Measurements from ENCODE around the gene ARVCF. TPM values are rescaled to one million over a fixed set of nuclear protein-coding genes. Genes with fewer than 3 reads are reported as not detected.

Gene ARVCF
- total RNA-seq, 2 experiments from 2014 or later: 1.5 to 1.6 TPM

DNA sequence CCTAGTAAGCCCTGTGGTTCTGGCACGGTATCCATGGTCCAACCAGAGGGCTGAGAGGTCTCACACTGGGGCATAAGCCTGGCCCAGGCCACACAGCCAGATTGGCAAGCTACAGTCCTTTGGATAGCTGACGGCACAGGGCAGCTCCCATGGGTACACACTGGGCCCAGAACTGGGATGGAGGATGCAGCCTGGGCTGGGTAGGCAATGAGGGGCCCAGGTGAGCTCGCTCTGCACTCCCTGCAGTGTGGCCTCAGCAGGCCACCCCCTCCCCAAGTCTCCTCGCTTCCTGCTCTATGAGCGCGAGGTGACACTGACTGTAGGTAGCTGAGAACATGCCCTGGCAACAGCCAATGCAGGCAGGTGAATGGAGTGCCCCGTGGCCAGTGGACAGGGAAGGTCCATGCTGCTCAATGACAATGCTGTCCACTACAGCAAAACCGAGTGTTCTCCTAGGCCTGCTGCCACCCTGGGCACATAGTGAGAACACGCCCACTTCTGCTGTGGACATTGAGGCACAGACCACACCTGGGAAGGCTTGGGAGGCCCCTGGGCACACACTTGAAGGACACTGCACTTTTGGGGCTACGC lies 3.8 kb downstream of the ARVCF start:
- H3K27ac Mint-ChIP-seq: no peak overlapping the region
- no peaks in the 10 kb centered on the region for H3K36me3 Mint-ChIP-seq
- peaks cover 22% of the 10 kb centered on the region for H3K27me3 Mint-ChIP-seq
- no peak overlapping the region for H3K4me3 Mint-ChIP-seq
- no peak for ATAC-seq (ENCODE audit: low read depth)
- POLR2A ChIA-PET: interaction anchor here (1.2 to 1.5 kb wide), 2 partner anchors 38 to 41 kb away, joined by 3 to 8 read pairs; no protein-coding TSS in a partner anchor
- peaks cover 12% of the 10 kb centered on the region for H3K4me1 Mint-ChIP-seq
- H3K9me3 Mint-ChIP-seq: no peaks in the 10 kb centered on the region
- no peak for DNase-seq

DNA sequence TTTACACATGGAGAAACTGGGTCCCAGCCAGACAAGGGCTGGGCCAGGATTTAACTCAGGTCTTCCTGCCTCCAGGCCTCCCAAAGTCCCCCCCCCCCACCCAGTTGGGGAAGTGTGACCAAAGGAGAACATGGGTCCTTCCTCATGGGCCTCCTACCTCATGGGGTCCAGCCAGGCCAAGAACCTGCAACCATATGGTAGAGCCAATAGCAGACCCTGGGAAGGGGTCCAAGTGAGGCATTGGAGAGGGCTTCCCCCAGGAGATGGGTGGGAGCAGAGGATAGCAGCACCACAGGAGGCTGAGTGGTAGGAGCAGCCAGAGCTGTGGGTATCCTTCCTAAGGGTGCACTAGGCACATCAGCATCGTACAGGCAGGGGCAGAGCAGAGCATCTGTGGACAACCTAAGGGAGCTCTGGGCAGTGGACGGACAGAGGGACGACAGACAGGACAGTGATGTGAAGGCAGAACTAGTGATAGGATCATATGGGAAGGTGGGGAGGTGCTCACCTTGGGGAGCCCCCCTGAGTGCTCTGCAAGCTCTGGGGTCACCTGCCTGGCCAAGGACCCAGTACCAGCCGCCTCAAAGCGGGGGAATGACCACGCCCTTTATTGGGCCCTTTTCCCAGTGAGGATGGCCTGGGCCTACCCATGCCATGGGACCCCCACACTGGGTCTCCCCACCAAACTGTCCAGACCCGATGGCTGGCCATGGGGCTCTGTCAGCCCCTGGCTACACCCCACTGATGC lies 4.5 kb downstream of the ARVCF start:
- no peak for ATAC-seq (ENCODE audit: low read depth)
- no peak overlapping the region for H3K27ac Mint-ChIP-seq
- H3K36me3 Mint-ChIP-seq: no peaks in the 10 kb centered on the region
- POLR2A ChIA-PET: interaction anchor here (1.2 to 1.5 kb wide), 2 partner anchors 38 to 41 kb away, joined by 3 to 8 read pairs; no protein-coding TSS in a partner anchor
- peaks cover 9% of the 10 kb centered on the region for H3K4me1 Mint-ChIP-seq
- H3K9me3 Mint-ChIP-seq: no peaks in the 10 kb centered on the region
- H3K4me3 Mint-ChIP-seq: no peak overlapping the region
- DNase-seq: no peak
- peaks cover 16% of the 10 kb centered on the region for H3K27me3 Mint-ChIP-seq

DNA sequence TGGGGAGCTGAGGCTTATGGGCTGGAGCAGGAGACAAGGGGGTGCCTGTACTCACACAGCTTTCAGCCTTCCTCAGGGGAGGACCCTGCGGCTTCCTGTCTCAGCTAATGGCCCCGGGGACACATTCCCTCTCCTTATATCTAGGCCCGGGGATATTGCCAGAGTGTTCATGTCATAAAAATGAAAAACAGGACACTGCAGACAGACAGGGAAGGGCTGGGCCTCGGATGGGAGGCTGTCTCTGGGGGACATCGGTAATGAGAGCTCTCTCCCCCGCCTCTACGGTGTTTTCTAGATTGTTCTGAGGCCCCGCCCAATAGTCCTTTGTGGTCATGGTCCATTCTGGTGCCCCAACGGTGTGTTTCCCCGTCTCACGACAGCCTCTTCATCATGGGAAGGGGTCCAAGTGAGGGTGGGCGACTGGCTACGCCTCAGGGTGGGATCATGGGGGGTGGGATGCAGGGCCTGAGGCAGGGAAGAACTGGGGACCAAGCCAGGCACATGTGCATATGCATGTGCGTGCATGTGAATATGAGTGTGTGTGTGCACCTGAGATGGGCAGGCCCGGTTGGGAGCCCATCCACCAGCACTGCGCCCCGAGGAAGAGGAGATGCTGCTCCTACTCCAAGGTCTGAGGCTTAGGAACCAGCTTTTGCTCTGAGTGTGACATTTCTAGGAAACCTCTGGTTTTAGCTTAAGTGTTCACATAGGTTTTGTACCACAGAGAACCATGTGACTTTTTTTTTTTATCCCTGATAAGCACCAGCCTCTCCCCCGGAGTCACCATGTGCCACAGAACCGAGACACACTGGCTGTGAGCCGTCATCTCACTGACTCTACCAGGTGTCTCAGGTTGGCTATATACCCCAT lies 5.3 kb downstream of the ARVCF start:
- no peak for DNase-seq
- Mint-ChIP-seq H3K9me3 (no peaks in the 10 kb centered on the region), H3K4me1 (peaks cover 7% of the 10 kb centered on the region), H3K36me3 (no peaks in the 10 kb centered on the region), H3K27ac (no peak overlapping the region), H3K27me3 (peaks cover 13% of the 10 kb centered on the region), H3K4me3 (no peak overlapping the region)
- no peak for ATAC-seq (ENCODE audit: low read depth)
- POLR2A ChIA-PET: interaction anchor here (0.9 kb wide), 1 partner anchor 14 kb away, joined by 3 read pairs; no protein-coding TSS in a partner anchor

DNA sequence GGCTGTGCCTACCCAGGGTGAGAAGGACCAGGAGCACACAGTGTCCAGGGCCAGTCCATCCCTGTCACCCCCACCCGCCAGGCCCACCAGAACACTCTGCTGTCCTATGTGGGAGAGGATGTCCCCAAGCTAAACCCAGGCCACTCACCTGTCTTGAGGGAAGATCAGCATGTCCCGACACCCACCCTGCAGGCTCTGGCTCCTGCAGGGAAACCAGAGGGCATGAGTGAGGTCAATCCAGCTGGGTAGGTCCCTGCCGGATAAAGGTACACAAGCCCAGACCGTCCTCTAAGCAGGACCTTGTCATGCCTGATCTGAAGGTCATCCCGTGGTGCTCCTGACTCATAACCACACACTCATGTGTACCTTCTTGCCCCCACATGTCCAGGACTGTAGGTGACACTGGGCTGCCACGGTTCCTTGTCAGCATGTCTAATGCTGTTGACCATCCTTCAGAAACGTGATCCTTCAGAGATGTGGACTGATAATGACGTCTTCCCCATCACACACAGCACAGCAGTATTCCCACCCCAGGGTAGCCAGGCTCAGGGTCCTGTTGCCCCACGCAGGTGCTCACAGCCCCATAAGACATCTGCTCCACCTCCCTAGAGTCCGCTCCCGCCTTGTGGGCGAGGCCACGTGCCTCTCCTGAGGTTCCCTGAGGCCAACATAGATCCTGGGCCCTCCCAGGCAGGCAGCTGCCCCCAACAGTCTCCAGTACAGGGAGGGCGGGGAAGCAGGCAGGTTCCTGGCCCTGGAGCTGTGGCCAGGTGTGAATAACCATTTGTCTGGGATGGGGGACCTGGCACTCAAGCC lies 6.1 kb downstream of the ARVCF start:
- Mint-ChIP-seq H3K4me3 (no peak overlapping the region), H3K27me3 (peaks cover 14% of the 10 kb centered on the region), H3K4me1 (peaks cover 7% of the 10 kb centered on the region), H3K36me3 (no peaks in the 10 kb centered on the region), H3K9me3 (no peaks in the 10 kb centered on the region), H3K27ac (no peak overlapping the region)
- DNase-seq (no peak), ATAC-seq (ENCODE audit: low read depth) (no peak)
- POLR2A ChIA-PET: interaction anchor here (0.9 kb wide), 1 partner anchor 14 kb away, joined by 3 read pairs; no protein-coding TSS in a partner anchor

DNA sequence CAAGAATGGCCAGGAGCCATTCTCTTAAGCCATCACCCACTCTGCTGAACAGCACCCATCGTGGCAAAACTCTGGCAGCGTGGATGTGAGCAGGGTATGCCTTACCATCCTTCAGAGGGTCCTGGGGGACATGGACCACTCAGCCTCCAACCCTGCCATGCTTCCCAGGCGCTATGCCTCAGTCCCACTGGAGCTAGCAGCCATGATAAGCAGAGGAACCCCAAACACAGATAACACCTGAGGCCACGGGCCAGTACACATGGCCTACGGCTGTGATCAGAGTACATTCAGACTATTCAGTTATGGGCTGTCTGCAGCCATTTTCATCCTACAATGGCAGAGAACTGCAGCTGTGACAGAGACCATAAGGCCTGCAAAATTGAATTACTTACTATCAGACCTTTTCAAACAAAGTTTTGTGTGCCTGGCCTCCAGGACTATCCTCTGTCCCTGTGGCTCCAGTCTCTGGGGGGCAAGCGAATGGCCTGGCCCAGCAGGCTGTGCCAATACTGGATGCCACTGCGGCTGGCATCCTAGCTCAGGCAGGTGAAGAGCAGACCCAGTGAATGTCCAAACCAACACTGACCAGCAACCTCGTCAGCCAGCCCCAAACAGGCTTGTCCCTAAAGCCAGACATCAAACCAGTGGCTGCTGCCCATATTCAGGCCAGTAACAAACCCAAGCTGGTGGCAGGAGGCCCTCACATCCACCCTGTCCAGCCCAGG lies 6.9 kb downstream of the ARVCF start:
- Mint-ChIP-seq H3K9me3 (no peaks in the 10 kb centered on the region), H3K27me3 (peaks cover 6% of the 10 kb centered on the region), H3K4me3 (no peak overlapping the region), H3K4me1 (peaks cover 7% of the 10 kb centered on the region), H3K27ac (no peak overlapping the region), H3K36me3 (no peaks in the 10 kb centered on the region)
- DNase-seq (no peak), ATAC-seq (ENCODE audit: low read depth) (no peak)
- POLR2A ChIA-PET: no interaction called here

DNA sequence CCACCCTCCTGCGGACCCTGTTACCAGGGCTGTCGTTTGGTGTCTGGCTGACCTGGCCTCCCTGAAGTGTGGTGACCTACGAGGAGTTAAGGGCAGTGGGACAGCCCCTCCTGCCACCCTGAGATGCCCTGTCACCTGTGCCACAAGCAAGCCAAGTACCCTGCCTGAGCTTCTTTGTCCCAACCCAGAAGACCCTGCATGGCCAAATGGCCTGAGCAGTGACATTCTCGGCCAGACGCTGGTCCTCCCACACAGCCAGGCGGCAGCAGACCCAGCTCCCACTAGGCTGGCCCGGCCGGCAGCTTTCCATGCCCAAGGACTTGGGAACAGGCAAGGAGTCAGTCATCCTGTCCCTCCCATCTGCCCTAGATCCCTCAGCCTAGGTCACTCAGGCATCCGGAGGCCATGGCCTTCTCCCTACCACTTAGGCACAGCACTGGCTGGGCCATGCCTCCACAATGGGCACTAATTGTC lies 7.6 kb downstream of the ARVCF start:
- no peak for DNase-seq
- no peak overlapping the region for H3K4me3 Mint-ChIP-seq
- ATAC-seq (ENCODE audit: low read depth): no peak
- no peak overlapping the region for H3K27ac Mint-ChIP-seq
- POLR2A ChIA-PET: no interaction called here
- H3K27me3 Mint-ChIP-seq: peaks cover 6% of the 10 kb centered on the region
- H3K4me1 Mint-ChIP-seq: peaks cover 7% of the 10 kb centered on the region
- H3K36me3 Mint-ChIP-seq: no peaks in the 10 kb centered on the region
- peaks cover under 1% of the 10 kb centered on the region for H3K9me3 Mint-ChIP-seq

DNA sequence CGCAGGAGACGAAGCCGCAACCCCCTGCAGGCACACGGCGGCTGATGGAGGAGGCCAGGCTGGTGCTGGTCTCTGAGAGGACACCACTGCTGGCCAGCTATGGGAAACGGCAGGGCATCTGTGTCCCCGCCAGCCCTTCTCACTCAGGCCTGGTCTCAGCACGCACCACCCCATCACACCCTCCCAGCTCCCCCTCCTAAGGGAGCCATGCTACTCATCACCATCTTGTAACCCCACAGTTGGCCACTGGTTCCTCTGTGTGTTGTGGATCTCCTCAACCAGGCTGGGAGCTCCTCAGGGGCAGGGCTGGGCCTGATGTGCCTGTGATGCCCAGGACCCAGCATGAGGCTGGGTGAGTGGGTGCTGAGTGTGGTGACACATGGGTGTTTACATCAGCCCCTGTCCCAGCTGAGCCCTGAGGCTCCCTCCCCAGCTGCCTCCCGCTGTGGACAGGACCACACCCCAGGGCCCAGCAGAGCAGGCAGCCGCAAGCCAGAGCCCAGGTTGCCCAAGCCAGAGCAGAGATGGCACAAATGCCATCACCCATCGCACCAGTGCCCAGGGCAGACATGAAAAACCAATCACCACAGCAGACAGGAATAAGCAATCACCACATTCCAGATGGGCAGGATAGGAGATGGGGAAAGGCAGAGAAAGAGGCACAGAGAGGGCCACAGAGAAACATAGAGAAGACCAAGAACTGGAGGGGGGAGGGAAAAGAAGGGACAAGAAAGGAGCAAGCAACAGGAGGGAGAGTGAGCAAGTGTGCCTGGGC lies 8.2 kb downstream of the ARVCF start:
- DNase-seq: no peak
- H3K27ac Mint-ChIP-seq: no peak overlapping the region
- no peaks in the 10 kb centered on the region for H3K36me3 Mint-ChIP-seq
- H3K9me3 Mint-ChIP-seq: peaks cover 6% of the 10 kb centered on the region
- no peak overlapping the region for H3K4me3 Mint-ChIP-seq
- H3K27me3 Mint-ChIP-seq: peaks cover 10% of the 10 kb centered on the region
- POLR2A ChIA-PET: no interaction called here
- ATAC-seq (ENCODE audit: low read depth): no peak
- H3K4me1 Mint-ChIP-seq: peaks cover 7% of the 10 kb centered on the region

DNA sequence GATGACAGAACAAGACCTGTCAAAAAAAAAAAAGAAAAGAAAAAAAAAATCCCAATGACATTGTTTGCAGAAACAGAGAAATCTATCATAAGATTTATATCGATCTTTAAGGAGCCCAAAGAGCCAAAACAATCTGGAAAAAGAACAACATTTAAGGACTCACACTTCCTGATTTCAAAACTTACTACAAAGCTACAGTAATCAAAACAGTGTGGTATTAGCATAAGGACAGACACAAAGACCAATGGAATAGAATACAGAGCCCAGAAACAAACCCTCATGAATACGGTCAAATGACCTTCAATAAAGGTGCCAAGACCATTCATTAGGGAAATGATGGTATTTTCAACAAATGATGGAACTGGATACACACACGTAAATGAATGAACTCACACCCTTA lies 12.2 kb downstream of the ARVCF start:
- no peaks in the 10 kb centered on the region for H3K4me1 Mint-ChIP-seq
- H3K27me3 Mint-ChIP-seq: peaks cover 23% of the 10 kb centered on the region
- H3K9me3 Mint-ChIP-seq: peaks cover 11% of the 10 kb centered on the region
- H3K4me3 Mint-ChIP-seq: no peak overlapping the region
- no peak for ATAC-seq (ENCODE audit: low read depth)
- no peak for DNase-seq
- POLR2A ChIA-PET: interaction anchor here (0.7 kb wide), 1 partner anchor 214 kb away, joined by 3 read pairs; no protein-coding TSS in a partner anchor
- H3K27ac Mint-ChIP-seq: no peak overlapping the region
- H3K36me3 Mint-ChIP-seq: peaks cover 4% of the 10 kb centered on the region

DNA sequence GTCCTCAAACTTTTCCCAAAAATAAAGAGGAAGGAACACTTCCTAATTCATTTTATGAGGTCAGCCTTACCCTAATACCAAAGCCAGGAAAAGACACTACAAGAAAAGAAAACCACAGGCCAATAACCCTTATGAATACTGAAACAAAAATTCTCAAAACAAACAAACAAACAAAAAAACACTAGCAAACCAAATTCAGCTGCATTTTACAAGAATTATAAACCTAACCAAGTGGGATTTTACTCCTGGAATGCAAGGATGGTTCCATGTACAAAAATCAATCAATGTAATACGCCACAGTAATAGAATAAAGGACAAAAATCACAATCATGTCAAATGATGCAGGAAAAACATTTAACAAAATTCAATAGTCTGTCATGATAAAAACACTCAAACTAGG lies 13.3 kb downstream of the ARVCF start:
- ATAC-seq (ENCODE audit: low read depth) (no peak), DNase-seq (no peak)
- no peak overlapping the region for H3K27ac Mint-ChIP-seq
- peaks cover 23% of the 10 kb centered on the region for H3K27me3 Mint-ChIP-seq
- no peak overlapping the region for H3K4me3 Mint-ChIP-seq
- H3K4me1 Mint-ChIP-seq: no peaks in the 10 kb centered on the region
- H3K36me3 Mint-ChIP-seq: peaks cover 4% of the 10 kb centered on the region
- H3K9me3 Mint-ChIP-seq: peaks cover 11% of the 10 kb centered on the region
- POLR2A ChIA-PET: no interaction called here

DNA sequence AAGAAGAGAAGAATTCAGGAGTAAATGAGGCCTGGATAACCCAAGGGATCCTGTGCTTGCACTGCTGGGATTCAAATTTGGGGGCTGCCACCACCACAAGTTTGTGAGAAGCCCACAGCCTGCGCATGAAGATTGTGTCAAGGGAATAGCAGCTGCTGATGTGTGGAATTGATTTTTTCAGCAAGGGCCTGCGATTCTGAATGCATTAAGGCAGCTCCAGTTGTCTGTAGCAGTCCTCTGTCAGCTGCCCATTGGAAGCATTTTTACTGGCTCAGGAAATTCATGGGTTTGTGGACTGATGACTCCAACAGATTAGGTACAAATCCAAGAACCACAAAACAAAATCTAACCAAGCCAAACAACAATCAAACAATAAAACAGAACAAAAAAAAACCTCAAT lies 14.0 kb downstream of the ARVCF start:
- POLR2A ChIA-PET: no interaction called here
- no peak for ATAC-seq (ENCODE audit: low read depth)
- H3K27ac Mint-ChIP-seq: no peak overlapping the region
- H3K9me3 Mint-ChIP-seq: peaks cover 11% of the 10 kb centered on the region
- H3K36me3 Mint-ChIP-seq: peaks cover 4% of the 10 kb centered on the region
- H3K27me3 Mint-ChIP-seq: peaks cover 23% of the 10 kb centered on the region
- DNase-seq: no peak
- H3K4me3 Mint-ChIP-seq: no peak overlapping the region
- H3K4me1 Mint-ChIP-seq: no peaks in the 10 kb centered on the region

DNA sequence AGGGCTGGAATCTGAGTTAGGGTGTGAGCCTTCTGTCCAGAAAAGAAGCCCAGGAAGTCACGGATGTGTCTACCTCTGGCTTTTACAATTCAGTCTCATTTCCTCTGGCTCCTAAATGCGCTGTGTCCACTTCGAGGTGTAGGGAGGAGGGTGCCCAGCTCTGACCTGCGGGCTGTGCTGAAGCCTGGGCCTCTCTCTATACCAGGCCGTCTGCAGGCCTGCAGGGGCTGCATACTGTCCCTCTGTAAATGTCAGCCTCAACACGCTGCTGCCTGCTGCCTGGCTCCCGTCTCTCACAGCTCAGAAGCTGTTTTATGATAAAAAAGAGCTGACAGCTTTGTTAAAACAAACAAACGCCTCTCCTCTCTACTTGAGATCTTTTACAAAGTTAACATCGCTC lies 14.5 kb downstream of the ARVCF start:
- Mint-ChIP-seq H3K27me3 (peaks cover 23% of the 10 kb centered on the region), H3K4me3 (no peak overlapping the region), H3K4me1 (no peaks in the 10 kb centered on the region), H3K9me3 (peaks cover 11% of the 10 kb centered on the region), H3K36me3 (peaks cover 4% of the 10 kb centered on the region), H3K27ac (no peak overlapping the region)
- ATAC-seq (ENCODE audit: low read depth) (no peak), DNase-seq (no peak)
- POLR2A ChIA-PET: no interaction called here

Data from activated naive CD8-positive, alpha-beta T cell treated with anti-CD3 and anti-CD28 coated beads, Interleukin-2, amount 10 ng/mL, durations not matched to agents 7 days and 5 days (primary cell).